Neuronal stem cell (in vitro differentiated cells): ENCODE measurements around the gene KPNA5.
"Not testable (repeated sequence)": the region's sequence is repeated elsewhere in the genome, so short reads cannot be mapped to it uniquely, and the experiment has no call there.

Experiments
- DNase-seq: peaks from one replicate; pipeline ENCODE4 v3.0.0-alpha.2; 2013; ENCODE audit warnings: low spot score
- H2AFZ ChIP-seq: one replicate; pipeline ENCODE4 v1.6.1; 2013; ENCODE audit warnings: mild to moderate bottlenecking, low read length, inconsistent platforms
- H2AK5ac ChIP-seq: 2 replicates; pipeline ENCODE4 v1.6.1; 2013; ENCODE audit warnings: low read depth, mild to moderate bottlenecking, inconsistent platforms, low read length, moderate library complexity, mixed read lengths
- H2BK120ac ChIP-seq: 2 replicates; pipeline ENCODE4 v1.6.1; 2013; ENCODE audit warnings: low read depth, mild to moderate bottlenecking, inconsistent platforms, low read length, moderate library complexity, mixed read lengths
- H2BK12ac ChIP-seq: one replicate; pipeline ENCODE4 v1.6.1; 2013; ENCODE audit warnings: low read length, inconsistent platforms
- H2BK15ac ChIP-seq: 2 replicates; pipeline ENCODE4 v1.6.1; 2013; ENCODE audit warnings: mild to moderate bottlenecking, low read length, inconsistent platforms, mixed read lengths
- H2BK5ac ChIP-seq: one replicate; pipeline ENCODE4 v1.6.1; 2013; ENCODE audit warnings: inconsistent platforms, mild to moderate bottlenecking, low read length, moderate library complexity
- H3K14ac ChIP-seq: one replicate; pipeline ENCODE4 v1.6.1; 2013; ENCODE audit warnings: low read length, inconsistent platforms
- H3K18ac ChIP-seq: 2 replicates; pipeline ENCODE4 v1.6.1; 2013; ENCODE audit warnings: low read length, inconsistent platforms
- H3K23ac ChIP-seq: 2 replicates; pipeline ENCODE4 v1.6.1; 2013; ENCODE audit warnings: low read depth, mild to moderate bottlenecking, mixed read lengths, low read length, inconsistent platforms; ENCODE audit not compliant: poor library complexity
- H3K27ac ChIP-seq: replicated peaks from 3 replicates; pipeline ENCODE4 v1.5.1; 2013; ENCODE audit warnings: low read length, inconsistent platforms
- H3K27me3 ChIP-seq, 3 experiments: 2 replicates each; pipeline ENCODE4 v1.6.1; 2013; ENCODE audit warnings: low read length in 3 of 3, mild to moderate bottlenecking in 2 of 3, inconsistent platforms in 1 of 3, low read depth in 1 of 3, mixed read lengths in 1 of 3, moderate library complexity in 1 of 3; ENCODE audit not compliant: control insufficient read depth in 3 of 3, insufficient read depth in 3 of 3
- H3K36me3 ChIP-seq, 2 donors: replicated peaks in 1 of 2; 2 replicates each; pipeline ENCODE4 v1.6.1; 2013; ENCODE audit warnings: low read length in 2 of 2; ENCODE audit not compliant: control insufficient read depth in 2 of 2, insufficient read depth in 2 of 2
- H3K4ac ChIP-seq: 2 replicates; pipeline ENCODE4 v1.6.1; 2013; ENCODE audit warnings: inconsistent platforms, mild to moderate bottlenecking, low read length, moderate library complexity
- H3K4me1 ChIP-seq, 2 donors: 1 replicate in 1 of 2; 2 replicates in 1 of 2; pipeline ENCODE4 v1.6.1; 2013; ENCODE audit warnings: low read length in 2 of 2, low read depth in 1 of 2; ENCODE audit not compliant: control insufficient read depth in 2 of 2, insufficient read depth in 1 of 2
- H3K4me2 ChIP-seq: one replicate; pipeline ENCODE4 v1.6.1; 2013; ENCODE audit warnings: mild to moderate bottlenecking, low read length, inconsistent platforms; ENCODE audit not compliant: insufficient read depth, poor library complexity, severe bottlenecking
- H3K4me3 ChIP-seq, 2 donors: 2 replicates each; pipeline ENCODE4 v1.5.1; 2013; ENCODE audit warnings: low read length in 2 of 2, mild to moderate bottlenecking in 2 of 2, inconsistent platforms in 1 of 2, moderate library complexity in 1 of 2
- H3K79me1 ChIP-seq: one replicate; pipeline ENCODE4 v1.6.1; 2013; ENCODE audit warnings: low read depth, mild to moderate bottlenecking, inconsistent platforms, low read length, moderate library complexity
- H3K9ac ChIP-seq: one replicate; pipeline ENCODE4 v1.6.1; 2013; ENCODE audit warnings: mild to moderate bottlenecking, low read depth, low read length, inconsistent platforms; ENCODE audit not compliant: poor library complexity
- H3K9me3 ChIP-seq, 2 donors: replicated peaks in 1 of 2; 2 replicates each; pipeline versions ENCODE3 to v1.6.1; 2013; ENCODE audit warnings: low read length in 2 of 2, mild to moderate bottlenecking in 2 of 2, inconsistent platforms in 1 of 2, low read depth in 1 of 2, mixed read lengths in 1 of 2, moderate library complexity in 1 of 2; ENCODE audit not compliant: control insufficient read depth in 2 of 2, insufficient read depth in 1 of 2
- H4K8ac ChIP-seq: one replicate; pipeline ENCODE4 v1.6.1; 2013; ENCODE audit warnings: low read depth, mild to moderate bottlenecking, inconsistent platforms, low read length, moderate library complexity
- H4K91ac ChIP-seq: one replicate; pipeline ENCODE4 v1.6.1; 2013; ENCODE audit warnings: low read length, low read depth, mild to moderate bottlenecking, inconsistent platforms; ENCODE audit not compliant: poor library complexity
- WGBS, 2 donors: extraction: QIAGEN DNeasy Blood & Tissue Kit; methylation state at CpG; one replicate each; pipeline ENCODE4 v1.1.7; 2013; ENCODE audit warnings: missing lambda C conversion rate in 2 of 2, mixed read lengths in 1 of 2; ENCODE audit not compliant: insufficient read length in 2 of 2, insufficient replicate concordance in 1 of 2; ENCODE audit errors: extremely low coverage in 2 of 2; 5-methylcytosine and 5-hydroxymethylcytosine counted together

Gene KPNA5

GRCh38 chr6:116730513-116730912 is 49.5 kb downstream of the KPNA5 start:
- Histone ChIP-seq H2BK120ac (no peak overlapping the region), H2AK5ac (no peak overlapping the region), H3K36me3 (peaks cover 0 to 74% of the 10 kb centered on the region in 2 donors), H3K9ac (no peak overlapping the region), H3K27me3 (no peaks in the 10 kb centered on the region), H2BK12ac (no peak overlapping the region), H3K79me1 (no peaks in the 10 kb centered on the region), H3K27ac (no peak overlapping the region), H3K18ac (no peak overlapping the region), H3K4me1 (no peaks in the 10 kb centered on the region), H3K23ac (no peak overlapping the region), H2AFZ (no peak overlapping the region), H3K4ac (no peak overlapping the region), H3K4me3 (no peak overlapping the region), H2BK5ac (no peak overlapping the region), H3K14ac (no peak overlapping the region), H4K91ac (no peak overlapping the region), H3K9me3 (no peaks in the 10 kb centered on the region), H3K4me2 (no peak overlapping the region), H4K8ac (no peak overlapping the region), H2BK15ac (no peak overlapping the region)
- no peak for DNase-seq

GRCh38 chr6:116737004-116737403 is 56.0 kb downstream of the KPNA5 start:
- Histone ChIP-seq H4K91ac (no peak overlapping the region), H2BK5ac (no peak overlapping the region), H3K4ac (no peak overlapping the region), H3K18ac (no peak overlapping the region), H3K27me3 (no peaks in the 10 kb centered on the region), H3K23ac (no peak overlapping the region), H2BK12ac (no peak overlapping the region), H4K8ac (no peak overlapping the region), H3K4me1 (no peaks in the 10 kb centered on the region), H2BK120ac (no peak overlapping the region), H2AFZ (no peak overlapping the region), H3K9me3 (peaks cover 3 to 10% of the 10 kb centered on the region in 2 donors), H3K79me1 (no peaks in the 10 kb centered on the region), H3K14ac (no peak overlapping the region), H3K36me3 (peaks cover 0 to 14% of the 10 kb centered on the region in 2 donors), H3K27ac (no peak overlapping the region), H2BK15ac (no peak overlapping the region), H3K4me3 (no peak overlapping the region), H3K4me2 (no peak overlapping the region), H2AK5ac (no peak overlapping the region), H3K9ac (no peak overlapping the region)
- no peak for DNase-seq
- WGBS, 2 donors = no CpG with 5 or more reads among the region's 3 CpGs

DNA sequence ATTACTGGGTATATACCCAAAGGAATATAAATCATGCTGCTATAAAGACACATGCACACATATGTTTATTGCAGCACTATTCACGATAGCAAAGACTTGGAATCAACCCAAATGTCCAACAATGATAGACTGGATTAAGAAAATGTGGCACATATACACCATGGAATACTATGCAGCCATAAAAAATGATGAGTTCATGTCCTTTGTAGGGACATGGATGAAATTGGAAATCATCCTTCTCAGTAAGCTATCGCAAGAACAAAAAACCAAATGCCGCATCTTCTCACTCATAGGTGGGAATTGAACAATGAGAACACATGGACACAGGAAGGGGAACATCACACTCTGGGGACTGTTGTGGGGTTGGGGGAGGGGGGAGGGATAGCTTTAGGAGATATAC is 59.5 kb downstream of the KPNA5 start:
- not testable (repeated sequence) for H3K79me1 ChIP-seq, H3K23ac ChIP-seq, H3K9me3 ChIP-seq, H2BK12ac ChIP-seq, H4K8ac ChIP-seq, H2BK15ac ChIP-seq, H3K14ac ChIP-seq, H3K4ac ChIP-seq, H2AK5ac ChIP-seq, DNase-seq, H3K36me3 ChIP-seq, H2BK120ac ChIP-seq, H3K27me3 ChIP-seq, H3K4me3 ChIP-seq, H3K4me2 ChIP-seq, H3K18ac ChIP-seq, H3K9ac ChIP-seq, H3K4me1 ChIP-seq, H2BK5ac ChIP-seq, H4K91ac ChIP-seq, H3K27ac ChIP-seq, H2AFZ ChIP-seq
- no CpG with 5 or more reads among the region's 3 CpGs for WGBS, 2 donors

GRCh38 chr6:116741571-116741970 is 60.6 kb downstream of the KPNA5 start:
- no peak overlapping the region for H4K91ac ChIP-seq
- no peaks in the 10 kb centered on the region for H3K36me3 ChIP-seq
- no peak overlapping the region for H2BK15ac ChIP-seq
- H2AK5ac ChIP-seq = no peak overlapping the region
- H3K4me2 ChIP-seq = no peak overlapping the region
- H3K4me1 ChIP-seq = no peaks in the 10 kb centered on the region
- no peak overlapping the region for H2AFZ ChIP-seq
- H3K27me3 ChIP-seq = no peaks in the 10 kb centered on the region
- no peak overlapping the region for H3K9ac ChIP-seq
- no peak overlapping the region for H3K18ac ChIP-seq
- H4K8ac ChIP-seq = no peak overlapping the region
- H2BK120ac ChIP-seq = no peak overlapping the region
- no peak for DNase-seq
- no peak overlapping the region for H3K4ac ChIP-seq
- no peak overlapping the region for H2BK12ac ChIP-seq
- peaks cover 3 to 6% of the 10 kb centered on the region in 2 donors for H3K9me3 ChIP-seq
- no peak overlapping the region for H3K14ac ChIP-seq
- H3K79me1 ChIP-seq = no peaks in the 10 kb centered on the region
- WGBS, 2 donors = no CpG with 5 or more reads among the region's 1 CpG
- H2BK5ac ChIP-seq = no peak overlapping the region
- no peak overlapping the region for H3K23ac ChIP-seq
- no peak overlapping the region for H3K27ac ChIP-seq
- no peak overlapping the region for H3K4me3 ChIP-seq
